HS-27A (cell line): ENCODE data around the gene SEMA6D.
"Not testable (repeated sequence)": the region's sequence is repeated elsewhere in the genome, so short reads cannot be mapped to it uniquely, and the experiment has no call there.

Experiments used
- DNase-seq: peaks from one replicate; pipeline ENCODE4 v3.0.0-alpha.2; 2012; ENCODE audit warnings: low read depth, missing footprints

Gene SEMA6D

GRCh38 chr15:47718497-47719437 lies 1.5 kb downstream of the SEMA6D start:
- no peak for DNase-seq

- no peak for DNase-seq
These were observed 2.4 kb downstream of the SEMA6D start for GRCh38 chr15:47719730-47720129.

- no peak for DNase-seq
These were observed 3.2 kb downstream of the SEMA6D start for GRCh38 chr15:47720555-47720954.

- no peak for DNase-seq
These were observed 4.4 kb downstream of the SEMA6D start for GRCh38 chr15:47721676-47722075.

GRCh38 chr15:47724346-47724745 lies 7.0 kb downstream of the SEMA6D start:
- no peak for DNase-seq

- DNase-seq: no peak
These were observed 7.7 kb downstream of the SEMA6D start for GRCh38 chr15:47725051-47725450.

GRCh38 chr15:47725906-47726305 lies 8.6 kb downstream of the SEMA6D start:
- DNase-seq: no peak

GRCh38 chr15:47726399-47726823 lies 9.1 kb downstream of the SEMA6D start:
- no peak for DNase-seq

- no peak for DNase-seq
These were observed 9.8 kb downstream of the SEMA6D start for GRCh38 chr15:47727137-47727536.

GRCh38 chr15:47727676-47728075 lies 10.4 kb downstream of the SEMA6D start:
- no peak for DNase-seq

- DNase-seq: no peak
These were observed 11.1 kb downstream of the SEMA6D start for GRCh38 chr15:47728426-47728825.

GRCh38 chr15:47728886-47729285 lies 11.6 kb downstream of the SEMA6D start:
- DNase-seq: no peak

GRCh38 chr15:47731230-47731629 lies 13.9 kb downstream of the SEMA6D start:
- DNase-seq: no peak

GRCh38 chr15:47732248-47732647 lies 14.9 kb downstream of the SEMA6D start:
- DNase-seq: no peak

- no peak for DNase-seq
These were observed 15.8 kb downstream of the SEMA6D start for GRCh38 chr15:47733085-47733484.

GRCh38 chr15:47736143-47736786 lies 19.0 kb downstream of the SEMA6D start:
- DNase-seq: no peak

GRCh38 chr15:47737477-47737876 lies 20.2 kb downstream of the SEMA6D start:
- no peak for DNase-seq

GRCh38 chr15:47738144-47738825 lies 21.0 kb downstream of the SEMA6D start:
- not testable (repeated sequence) for DNase-seq

GRCh38 chr15:47741082-47741481 lies 23.8 kb downstream of the SEMA6D start:
- DNase-seq: no peak

GRCh38 chr15:47741907-47742306 lies 24.6 kb downstream of the SEMA6D start:
- no peak for DNase-seq

GRCh38 chr15:47742334-47742733 lies 25.0 kb downstream of the SEMA6D start:
- no peak for DNase-seq

- no peak for DNase-seq
These were observed 25.4 kb downstream of the SEMA6D start for GRCh38 chr15:47742742-47743141.

GRCh38 chr15:47743385-47743784 lies 26.1 kb downstream of the SEMA6D start:
- no peak for DNase-seq
